Astrocyte of the hippocampus (primary cell): ENCODE measurements around the gene RTF2.
"Not testable (repeated sequence)": the region's sequence is repeated elsewhere in the genome, so short reads cannot be mapped to it uniquely, and the experiment has no call there.

ENCODE experiments used
- DNase-seq: peaks from one replicate; pipeline ENCODE4 v3.0.0; 2011; ENCODE audit warnings: low read depth, low spot score

RTF2 gene

DNA sequence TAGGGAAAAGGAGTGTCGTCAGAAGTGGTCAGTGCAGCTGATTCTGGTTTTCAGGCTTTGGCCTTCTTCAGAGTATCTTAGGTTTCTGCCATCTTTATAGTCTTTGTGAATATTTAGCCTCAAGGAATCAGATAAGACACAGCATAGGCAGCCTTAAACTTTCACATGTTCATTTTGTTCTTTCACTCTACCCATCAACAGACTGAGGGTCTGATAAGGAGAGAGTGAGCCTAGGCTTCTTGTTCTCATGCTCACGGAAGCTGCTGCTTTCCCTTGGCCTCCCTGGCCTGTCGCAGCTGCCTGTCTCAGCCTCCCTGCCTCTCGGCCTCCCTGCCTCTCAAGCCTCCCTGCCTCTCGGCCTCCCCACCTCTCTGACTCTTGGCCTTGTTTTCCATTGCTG lies 20.1 kb downstream of the RTF2 start:
- DNase-seq: no peak

- DNase-seq: no peak
Measured at GRCh38 chr20:56501116-56501515, 32.7 kb downstream of the RTF2 start.

GRCh38 chr20:56503916-56504315 lies 35.5 kb downstream of the RTF2 start:
- no peak for DNase-seq

GRCh38 chr20:56504373-56505005 lies 36.1 kb downstream of the RTF2 start:
- no peak for DNase-seq

- DNase-seq: no peak
Measured at GRCh38 chr20:56506103-56506502, 37.7 kb downstream of the RTF2 start.

DNA sequence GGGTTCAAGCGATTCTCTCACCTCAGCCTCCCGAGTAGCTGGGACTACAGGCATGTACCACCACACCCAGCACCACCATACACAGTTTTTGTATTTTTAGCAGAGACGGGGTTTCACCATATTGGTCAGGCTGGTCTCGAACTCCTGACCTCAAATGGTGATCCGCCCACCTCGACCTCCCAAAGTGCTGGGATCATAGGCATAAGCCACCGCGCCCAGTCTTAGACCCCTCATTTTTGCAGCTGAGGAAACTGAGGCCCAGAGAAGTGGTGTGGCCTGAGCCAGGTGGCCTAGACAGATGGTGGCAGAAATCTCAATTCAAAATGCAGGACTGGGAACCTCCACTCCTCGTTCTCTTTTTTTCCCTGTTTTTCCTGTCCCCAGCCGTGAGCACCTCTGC lies 43.5 kb downstream of the RTF2 start:
- DNase-seq: no peak

DNA sequence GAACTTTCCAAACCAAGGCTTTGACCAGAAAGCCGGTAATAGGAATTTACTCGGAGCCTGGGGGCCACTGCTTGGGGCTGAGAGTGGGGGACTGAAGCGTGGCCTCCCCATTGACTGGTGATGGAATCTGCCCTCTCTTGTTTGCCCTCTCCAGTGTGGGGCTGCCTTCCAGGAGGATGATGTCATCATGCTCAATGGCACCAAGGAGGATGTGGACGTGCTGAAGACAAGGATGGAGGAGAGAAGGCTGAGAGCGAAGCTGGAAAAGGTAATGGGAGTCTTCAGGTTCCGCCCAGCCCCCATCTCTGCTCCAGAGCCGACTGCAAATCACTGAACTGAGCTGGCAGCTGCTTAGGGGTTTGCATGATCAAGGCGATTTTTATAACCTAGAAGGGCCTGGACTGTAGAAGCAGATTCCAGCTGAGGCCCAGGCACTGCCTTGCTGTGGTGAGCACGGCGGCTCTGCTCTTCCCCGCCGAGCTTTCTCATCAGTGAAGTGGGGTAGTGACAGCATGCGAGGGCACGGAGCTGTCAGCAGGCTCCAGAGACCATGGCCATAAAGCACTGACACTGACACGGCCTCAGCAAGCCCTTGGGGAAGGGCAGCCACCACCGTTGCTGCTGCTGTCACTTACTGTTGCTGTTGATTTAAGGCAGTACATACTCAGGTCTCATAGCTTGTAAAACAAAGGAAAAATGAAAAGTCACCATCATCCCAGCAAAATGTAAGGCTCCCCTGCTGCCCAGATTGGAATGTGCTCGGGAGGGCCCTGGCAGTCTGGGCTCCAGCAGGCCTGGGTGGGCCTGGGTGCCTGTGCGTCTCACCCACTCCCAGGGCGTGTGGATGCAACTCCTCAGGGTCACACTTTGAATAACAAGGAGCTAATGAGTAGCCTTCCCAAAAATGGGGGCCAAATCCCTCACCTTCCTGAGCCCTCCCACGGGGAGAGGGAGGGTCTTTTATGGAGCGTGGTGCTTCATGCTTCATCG lies 45.0 kb downstream of the RTF2 start:
- peak; percentile 34 for DNase-seq

DNA sequence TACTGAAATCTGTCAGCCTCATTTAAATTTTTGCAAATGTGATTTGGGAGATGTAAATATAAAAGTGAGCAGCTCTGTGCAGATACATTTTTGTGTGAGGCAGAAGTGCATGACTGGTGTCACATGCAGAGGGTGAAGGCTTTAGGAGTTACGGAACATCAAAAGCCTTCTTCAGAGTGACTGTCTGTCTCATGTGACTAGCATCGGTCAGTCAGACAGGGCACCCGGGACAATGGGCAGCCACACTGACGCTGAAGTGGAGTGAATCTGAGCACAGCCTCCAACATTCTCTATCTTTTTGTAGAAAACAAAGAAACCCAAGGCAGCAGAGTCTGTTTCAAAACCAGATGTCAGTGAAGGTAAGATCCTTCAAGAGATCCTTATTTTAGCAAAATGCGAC lies 48.2 kb downstream of the RTF2 start:
- DNase-seq: no peak

GRCh38 chr20:56517211-56517610 lies 48.8 kb downstream of the RTF2 start:
- no peak for DNase-seq

- DNase-seq: no peak
Measured at GRCh38 chr20:56517641-56518040, 49.2 kb downstream of the RTF2 start.

DNA sequence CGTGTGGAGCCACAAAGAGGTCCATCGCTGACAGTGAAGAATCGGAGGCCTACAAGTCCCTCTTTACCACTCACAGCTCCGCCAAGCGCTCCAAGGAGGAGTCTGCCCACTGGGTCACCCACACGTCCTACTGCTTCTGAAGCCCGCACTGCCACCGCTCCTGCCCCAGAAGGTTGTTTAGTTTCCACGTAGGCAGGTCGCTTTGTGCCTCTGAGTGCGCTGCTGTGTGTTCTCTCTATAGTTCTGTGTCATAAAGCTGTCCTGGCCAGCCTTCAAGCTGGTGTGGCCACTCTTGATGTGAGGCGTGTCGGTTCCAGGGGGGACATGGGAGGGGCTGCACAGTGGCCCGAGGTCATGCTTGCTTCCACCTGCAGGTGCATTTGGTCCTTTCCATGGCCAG lies 49.7 kb downstream of the RTF2 start:
- no peak for DNase-seq

DNA sequence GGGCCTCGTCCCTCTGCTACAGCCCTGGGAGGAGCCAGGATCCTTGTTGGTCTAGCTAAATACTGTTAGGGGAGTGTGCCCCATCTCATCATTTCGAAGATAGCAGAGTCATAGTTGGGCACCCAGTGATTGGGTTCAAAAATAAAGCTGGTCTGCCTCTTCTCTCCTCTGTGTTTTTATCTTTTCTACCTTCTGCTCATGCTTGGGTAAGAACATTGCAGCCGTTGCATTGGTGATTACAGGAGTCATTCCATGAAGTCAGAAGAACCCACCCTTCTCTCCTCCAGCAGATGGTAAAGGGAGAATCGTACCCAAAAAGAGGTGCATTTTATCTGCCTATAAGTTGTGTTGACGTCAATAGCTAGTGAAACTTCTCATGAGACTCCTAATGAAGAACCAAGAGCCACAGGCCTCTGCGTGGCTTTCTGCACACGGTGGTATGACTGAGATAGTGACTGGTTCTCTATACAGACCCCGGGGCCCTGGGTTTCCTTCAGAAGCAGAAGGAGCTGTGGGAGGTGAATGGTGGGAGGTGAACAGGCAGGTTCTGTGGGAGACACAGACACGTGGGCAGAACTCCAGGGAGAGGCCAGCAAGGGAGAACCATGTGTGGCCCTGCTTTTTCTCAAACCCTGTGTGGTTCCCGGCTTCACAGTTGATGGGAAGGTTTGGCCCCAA lies 50.4 kb downstream of the RTF2 start:
- no peak for DNase-seq

DNA sequence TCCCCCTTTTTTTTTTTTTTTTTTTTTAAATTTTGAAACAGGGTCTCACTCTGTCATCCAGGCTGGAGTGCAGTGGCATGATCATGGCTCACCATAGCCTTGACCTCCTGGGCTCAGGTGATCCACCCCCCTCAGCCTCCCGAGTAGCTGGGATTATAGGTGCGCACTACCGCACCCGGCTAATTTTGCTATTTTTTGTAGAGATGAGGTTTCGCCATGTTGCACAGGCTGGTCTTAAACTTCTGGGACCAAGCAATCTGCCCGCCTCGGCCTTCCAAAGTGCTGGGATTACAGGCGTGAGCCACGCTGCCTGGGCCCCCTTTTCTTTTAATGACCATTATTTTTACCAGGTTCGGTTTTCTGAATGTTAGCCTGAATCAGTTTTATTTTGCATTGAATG lies 51.1 kb downstream of the RTF2 start:
- no peak for DNase-seq

GRCh38 chr20:56520180-56520579 lies 51.8 kb downstream of the RTF2 start:
- DNase-seq: no peak

GRCh38 chr20:56520746-56521354 lies 52.4 kb downstream of the RTF2 start:
- not testable (repeated sequence) for DNase-seq

- no peak for DNase-seq
Measured at GRCh38 chr20:56522311-56522710, 53.9 kb downstream of the RTF2 start.

GRCh38 chr20:56524444-56524843 lies 56.0 kb downstream of the RTF2 start, which contains the start of gene FAM209A:
FAM209A (plus strand) TSS chr20:56524744; CDS start chr20:56524809, 65 bp downstream.
- DNase-seq: not testable (repeated sequence)

- DNase-seq: no peak
Measured at GRCh38 chr20:56527521-56527920, 59.1 kb downstream of the RTF2 start.

DNA sequence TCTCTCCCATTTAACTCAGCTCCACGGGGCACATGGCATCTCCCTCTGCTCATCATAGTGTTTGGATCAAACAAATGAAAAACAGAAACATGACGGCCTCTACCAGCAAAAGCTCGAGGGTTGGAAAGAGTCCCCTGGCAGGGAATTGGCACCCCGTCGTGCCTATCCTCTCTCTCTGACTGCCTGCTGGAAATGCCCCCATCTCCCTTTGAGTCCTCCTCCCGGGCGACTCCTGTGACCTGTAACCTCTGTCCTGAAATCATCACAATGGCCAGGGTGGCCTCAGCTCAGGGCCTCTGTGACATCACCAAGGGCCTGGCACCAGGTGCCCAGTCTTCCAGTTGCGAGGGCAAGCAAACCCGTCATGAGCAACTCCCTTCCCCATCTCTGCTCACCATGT lies 64.5 kb downstream of the RTF2 start, which contains the start of gene FAM209B:
FAM209B (plus strand) TSS at position 301 of the 400 bp plus-strand sequence; CDS start at position 397, 96 bp downstream.
- not testable (repeated sequence) for DNase-seq

DNA sequence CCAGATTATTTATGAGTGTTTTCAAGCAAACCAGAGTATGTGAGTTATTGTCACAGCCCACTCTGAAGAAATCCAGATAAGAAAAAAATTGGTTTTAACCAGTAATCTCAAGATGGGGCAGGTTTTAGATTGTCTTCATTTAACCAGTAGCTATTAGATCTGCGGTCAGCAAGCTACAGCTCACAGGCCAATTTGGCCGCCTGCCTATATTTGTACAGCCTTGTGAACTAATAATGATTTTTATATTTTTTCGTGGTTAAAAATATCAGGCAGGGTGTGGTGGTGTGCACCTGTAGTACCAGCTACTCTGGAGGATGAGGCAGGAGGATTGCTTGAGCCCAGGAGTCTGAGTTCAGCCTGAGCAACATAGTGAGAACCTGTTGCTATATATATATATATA lies 69.6 kb downstream of the RTF2 start:
- DNase-seq: no peak

DNA sequence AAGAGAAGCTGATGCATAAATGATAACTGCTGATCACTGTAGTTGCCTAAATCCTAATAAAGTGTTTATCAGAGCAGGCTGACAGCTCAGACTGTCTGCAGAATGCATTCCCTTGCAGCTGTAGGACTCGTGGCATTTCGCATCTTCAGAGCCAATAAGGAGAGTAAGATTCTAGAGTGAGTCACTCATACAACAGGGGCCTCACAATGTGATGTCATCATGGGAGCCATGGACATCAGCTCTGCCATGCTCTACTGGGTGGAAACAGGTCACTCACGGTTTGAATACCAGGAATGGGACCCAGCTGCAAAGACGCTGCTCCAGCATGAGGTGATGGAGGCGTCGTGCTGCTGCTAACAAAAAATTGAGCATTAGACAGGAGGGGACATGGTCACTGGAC lies 72.0 kb downstream of the RTF2 start:
- no peak for DNase-seq
